WERI-Rb-1 (cell line): Measurements from ENCODE around the gene MTUS2.

Source experiments
- DNase-seq: peaks from one replicate; pipeline ENCODE4 v3.0.0-alpha.2; 2020
- H3K27ac ChIP-seq: fragments of 250-450 bp; sonication (Bioruptor Pico); 2 replicates; pipeline ENCODE4 v1.5.1; 2020; ENCODE audit warnings: mild to moderate bottlenecking, moderate library complexity
- H3K27me3 ChIP-seq: fragments of 250-450 bp; sonication (Bioruptor Pico); 2 replicates; pipeline ENCODE4 v1.5.1; 2021; ENCODE audit warnings: mild to moderate bottlenecking, low read depth, moderate library complexity; ENCODE audit not compliant: insufficient read depth, severe bottlenecking
- H3K36me3 ChIP-seq: fragments of 250-450 bp; sonication (Bioruptor Pico); 2 replicates; pipeline ENCODE4 v1.5.1; 2020; ENCODE audit warnings: mild to moderate bottlenecking, moderate library complexity
- H3K4me3 ChIP-seq: 2 replicates; pipeline ENCODE4 v1.5.1; 2011; ENCODE audit warnings: low read depth, mild to moderate bottlenecking, control low read depth, low read length
- H3K9me3 ChIP-seq: fragments of 250-450 bp; sonication (Bioruptor Pico); 2 replicates; pipeline ENCODE4 v1.5.1; 2021; ENCODE audit warnings: mild to moderate bottlenecking, moderate library complexity; ENCODE audit not compliant: severe bottlenecking
- TF ChIP-seq, protein P1 (sequence below): IDR thresholded peaks from 2 replicates; pipeline ENCODE4 v1.5.1; 2011; ENCODE audit warnings: low read depth, mild to moderate bottlenecking, control low read depth, inconsistent platforms, low read length

MTUS2 gene

DNA sequence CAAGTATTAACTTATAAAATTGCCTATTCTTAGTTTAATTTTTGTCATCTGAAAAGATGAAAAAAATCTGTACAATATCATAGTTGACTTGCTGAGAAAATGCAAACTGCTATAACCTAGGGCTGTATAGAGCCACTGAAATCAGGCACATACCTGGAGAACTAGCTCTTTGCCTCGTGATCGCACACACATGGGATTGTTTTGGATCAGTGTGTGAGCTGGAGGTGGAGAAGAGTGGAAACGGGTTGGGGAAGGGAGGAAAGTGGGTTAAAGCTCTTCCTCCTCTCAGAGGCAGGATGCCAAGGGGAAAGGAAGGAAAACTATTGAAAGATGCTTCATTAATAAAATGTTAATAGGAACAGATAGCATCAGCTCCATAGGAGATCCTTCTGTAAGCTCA is 2.7 kb downstream of the MTUS2 start:
- Histone ChIP-seq H3K27me3 (peaks cover 17% of the 10 kb centered on the region), H3K4me3 (no peak overlapping the region), H3K9me3 (no peaks in the 10 kb centered on the region), H3K27ac (no peak overlapping the region), H3K36me3 (no peaks in the 10 kb centered on the region)
- TF ChIP-seq, protein P1, sequence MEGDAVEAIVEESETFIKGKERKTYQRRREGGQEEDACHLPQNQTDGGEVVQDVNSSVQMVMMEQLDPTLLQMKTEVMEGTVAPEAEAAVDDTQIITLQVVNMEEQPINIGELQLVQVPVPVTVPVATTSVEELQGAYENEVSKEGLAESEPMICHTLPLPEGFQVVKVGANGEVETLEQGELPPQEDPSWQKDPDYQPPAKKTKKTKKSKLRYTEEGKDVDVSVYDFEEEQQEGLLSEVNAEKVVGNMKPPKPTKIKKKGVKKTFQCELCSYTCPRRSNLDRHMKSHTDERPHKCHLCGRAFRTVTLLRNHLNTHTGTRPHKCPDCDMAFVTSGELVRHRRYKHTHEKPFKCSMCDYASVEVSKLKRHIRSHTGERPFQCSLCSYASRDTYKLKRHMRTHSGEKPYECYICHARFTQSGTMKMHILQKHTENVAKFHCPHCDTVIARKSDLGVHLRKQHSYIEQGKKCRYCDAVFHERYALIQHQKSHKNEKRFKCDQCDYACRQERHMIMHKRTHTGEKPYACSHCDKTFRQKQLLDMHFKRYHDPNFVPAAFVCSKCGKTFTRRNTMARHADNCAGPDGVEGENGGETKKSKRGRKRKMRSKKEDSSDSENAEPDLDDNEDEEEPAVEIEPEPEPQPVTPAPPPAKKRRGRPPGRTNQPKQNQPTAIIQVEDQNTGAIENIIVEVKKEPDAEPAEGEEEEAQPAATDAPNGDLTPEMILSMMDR: no peak
- DNase-seq: no peak

DNA sequence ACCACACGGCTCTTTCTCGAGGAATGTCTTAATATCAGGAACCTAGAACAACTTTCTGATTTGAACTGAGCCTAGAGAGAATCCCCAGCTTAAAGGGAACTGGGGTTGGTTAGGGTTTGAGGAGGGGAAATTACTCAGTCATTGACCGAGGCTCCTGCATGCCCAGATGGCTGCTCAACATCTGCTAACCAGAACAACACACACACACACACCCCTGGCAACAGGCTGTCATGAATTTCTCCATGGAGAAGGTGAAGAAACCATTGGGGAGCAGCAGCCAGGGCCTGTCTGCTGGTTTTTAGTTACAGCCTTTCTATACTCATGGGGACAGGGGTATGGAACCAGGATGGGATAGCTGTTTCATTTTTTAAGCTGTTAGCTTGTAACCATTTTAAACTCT is 5.2 kb downstream of the MTUS2 start:
- Histone ChIP-seq H3K27me3 (peaks cover 9% of the 10 kb centered on the region), H3K4me3 (no peak overlapping the region), H3K9me3 (no peaks in the 10 kb centered on the region), H3K27ac (no peak overlapping the region), H3K36me3 (no peaks in the 10 kb centered on the region)
- no peak for DNase-seq
- TF ChIP-seq, protein P1: no peak

DNA sequence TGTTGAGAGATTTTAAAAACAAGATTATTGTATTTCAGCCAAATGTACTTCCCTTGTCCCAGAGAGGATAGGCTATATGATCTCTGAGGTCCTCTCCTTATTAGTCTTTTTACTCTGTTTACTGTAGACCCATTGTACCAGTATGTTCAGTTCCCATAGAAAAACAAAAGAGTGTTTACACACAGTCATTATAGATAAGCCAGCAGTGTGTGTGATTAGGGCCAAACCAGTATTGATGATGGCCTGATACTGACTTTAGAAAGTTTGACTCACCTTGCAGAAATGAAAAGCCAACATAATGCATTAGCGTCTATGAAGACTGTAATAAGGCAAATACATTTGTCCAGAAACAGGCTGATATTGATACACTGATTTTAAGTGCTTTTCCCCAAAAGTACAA is 6.2 kb downstream of the MTUS2 start:
- no peak for DNase-seq
- H3K9me3 ChIP-seq: no peaks in the 10 kb centered on the region
- H3K27ac ChIP-seq: no peak overlapping the region
- H3K4me3 ChIP-seq: no peak overlapping the region
- no peaks in the 10 kb centered on the region for H3K36me3 ChIP-seq
- TF ChIP-seq, protein P1: no peak
- peaks cover 2% of the 10 kb centered on the region for H3K27me3 ChIP-seq

DNA sequence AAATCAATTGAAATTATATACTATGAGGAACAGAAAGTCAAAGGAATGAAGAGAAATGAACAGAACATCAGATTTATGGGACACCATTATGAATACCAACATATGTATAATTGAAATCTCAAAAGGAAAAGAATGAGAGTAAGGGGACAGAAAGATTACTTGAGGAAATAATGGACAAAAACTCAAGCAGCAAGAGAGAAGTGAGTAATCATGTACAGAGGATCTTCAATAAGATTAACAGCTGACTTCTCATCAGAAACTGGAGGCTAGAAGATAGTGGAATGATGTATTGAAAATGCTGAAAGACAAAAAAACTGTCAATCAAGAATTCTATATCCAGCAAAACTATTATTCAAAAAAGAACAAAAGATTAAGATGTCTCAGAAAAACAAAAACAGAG is 10.4 kb downstream of the MTUS2 start:
- no peak overlapping the region for H3K27ac ChIP-seq
- TF ChIP-seq, protein P1: no peak
- H3K4me3 ChIP-seq: no peak overlapping the region
- no peaks in the 10 kb centered on the region for H3K9me3 ChIP-seq
- H3K36me3 ChIP-seq: no peaks in the 10 kb centered on the region
- no peaks in the 10 kb centered on the region for H3K27me3 ChIP-seq
- no peak for DNase-seq

DNA sequence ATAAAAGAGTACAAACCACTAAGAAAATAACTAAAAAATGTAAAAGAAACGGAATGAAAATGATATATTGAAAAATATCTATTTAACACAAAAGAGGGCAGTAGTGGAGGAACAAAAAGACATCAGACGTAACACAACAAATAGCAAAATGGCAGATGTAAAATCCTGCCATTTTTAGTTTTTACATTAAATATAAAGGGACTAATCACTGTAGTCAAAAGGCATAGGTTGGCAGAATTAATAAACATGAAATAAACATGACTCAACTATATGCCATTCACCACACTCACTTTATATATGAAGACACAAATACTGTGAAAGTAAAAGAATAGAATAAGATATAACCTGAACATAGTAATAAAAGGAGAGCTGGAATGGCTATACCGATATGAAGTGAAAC is 11.0 kb downstream of the MTUS2 start:
- TF ChIP-seq, protein P1: no peak
- Histone ChIP-seq H3K4me3 (no peak overlapping the region), H3K9me3 (no peaks in the 10 kb centered on the region), H3K27me3 (no peaks in the 10 kb centered on the region), H3K27ac (no peak overlapping the region), H3K36me3 (no peaks in the 10 kb centered on the region)
- no peak for DNase-seq

DNA sequence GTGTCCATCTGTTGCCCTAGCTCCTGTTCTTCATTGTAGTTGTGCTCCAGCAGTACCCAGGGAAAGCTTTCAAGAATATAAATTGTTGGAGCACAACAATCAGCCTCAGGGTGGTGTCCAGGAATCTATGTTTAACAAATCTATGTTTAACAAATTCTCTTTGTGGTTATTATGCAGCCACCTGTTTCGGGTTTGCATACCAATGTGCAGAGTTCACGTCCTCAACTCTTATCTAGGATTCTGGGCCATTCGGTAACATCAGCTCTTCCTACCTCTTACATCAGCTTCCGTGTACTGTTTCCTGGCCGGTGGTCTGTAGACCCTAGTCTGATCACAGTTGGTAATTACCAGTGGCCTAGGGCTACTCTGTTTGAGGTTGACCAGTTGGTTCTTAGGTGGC is 17.0 kb downstream of the MTUS2 start:
- TF ChIP-seq, protein P1: no peak
- no peak for DNase-seq
- H3K27me3 ChIP-seq: peaks cover 3% of the 10 kb centered on the region
- no peaks in the 10 kb centered on the region for H3K36me3 ChIP-seq
- no peaks in the 10 kb centered on the region for H3K9me3 ChIP-seq
- no peak overlapping the region for H3K27ac ChIP-seq
- no peak overlapping the region for H3K4me3 ChIP-seq
